Loucy (cell line): ENCODE measurements around the gene RASSF4.

Source experiments
- H2AFZ ChIP-seq: fragments of 200-600 bp; sonication (generic); 2 replicates; pipeline ENCODE4 v1.6.0; 2016; ENCODE audit warnings: antibody characterized with exemption, mild to moderate bottlenecking, low read length, moderate library complexity
- H3F3A ChIP-seq: fragments of 200-600 bp; 2 replicates; pipeline ENCODE4 v1.6.0; 2016; ENCODE audit warnings: antibody characterized with exemption, low read depth, mild to moderate bottlenecking
- H3K27me3 ChIP-seq: fragments of 200-600 bp; sonication (generic); 2 replicates; pipeline ENCODE4 v1.6.1; 2014; ENCODE audit warnings: low read length, mild to moderate bottlenecking; ENCODE audit not compliant: insufficient read depth, poor library complexity, severe bottlenecking
- H3K36me3 ChIP-seq: fragments of 200-600 bp; sonication (generic); 2 replicates; pipeline ENCODE4 v1.6.1; 2016; ENCODE audit warnings: low read length; ENCODE audit not compliant: insufficient read depth
- H3K4me1 ChIP-seq: fragments of 200-600 bp; sonication (generic); 2 replicates; pipeline ENCODE4 v1.5.1; 2014; ENCODE audit warnings: low read length, mild to moderate bottlenecking; ENCODE audit not compliant: insufficient read depth, poor library complexity, severe bottlenecking
- H3K4me2 ChIP-seq: fragments of 200-600 bp; sonication (generic); 2 replicates; pipeline ENCODE4 v1.6.0; 2014; ENCODE audit warnings: antibody characterized with exemption, low read length, low read depth, mild to moderate bottlenecking; ENCODE audit not compliant: poor library complexity, severe bottlenecking
- H3K4me3 ChIP-seq: fragments of 200-600 bp; sonication (generic); 2 replicates; pipeline ENCODE4 v1.5.1; 2014; ENCODE audit warnings: low read length, mild to moderate bottlenecking, mixed read lengths; ENCODE audit not compliant: poor library complexity, severe bottlenecking
- H3K79me2 ChIP-seq: fragments of 200-600 bp; sonication (generic); 2 replicates; pipeline ENCODE4 v1.6.1; 2014; ENCODE audit warnings: low read length; ENCODE audit not compliant: insufficient read depth
- H3K9ac ChIP-seq: fragments of 200-600 bp; sonication (generic); 2 replicates; pipeline ENCODE4 v1.6.0; 2014; ENCODE audit warnings: mild to moderate bottlenecking, low read depth, low read length, moderate library complexity; ENCODE audit not compliant: poor library complexity, severe bottlenecking
- H3K9me2 ChIP-seq: fragments of 200-600 bp; sonication (generic); replicated peaks from 2 replicates; pipeline ENCODE4 v1.6.1; 2016; ENCODE audit warnings: low read depth, low read length, mixed read lengths
- H3K9me3 ChIP-seq: fragments of 200-600 bp; sonication (generic); 2 replicates; pipeline ENCODE4 v1.6.1; 2014; ENCODE audit warnings: mild to moderate bottlenecking, antibody characterized with exemption, low read length, low read depth; ENCODE audit not compliant: insufficient read depth
- H4K20me1 ChIP-seq: fragments of 200-600 bp; sonication (generic); 2 replicates; pipeline ENCODE4 v1.6.0; 2014; ENCODE audit warnings: antibody characterized with exemption, low read length, mild to moderate bottlenecking; ENCODE audit not compliant: insufficient read depth, poor library complexity, severe bottlenecking
- EZH2phosphoT487 ChIP-seq: fragments of 200-600 bp; IDR thresholded peaks from 2 replicates; pipeline ENCODE4 v1.6.1; 2018; ENCODE audit warnings: antibody characterized with exemption, mild to moderate bottlenecking, moderate library complexity, borderline replicate concordance
- TF ChIP-seq, protein P1 (sequence below): fragments of 200-600 bp; sonication (generic); conservative IDR thresholded peaks from 2 replicates; pipeline ENCODE4 v1.5.1; 2014; ENCODE audit warnings: mild to moderate bottlenecking, antibody characterized with exemption, low read length

RASSF4 gene

DNA sequence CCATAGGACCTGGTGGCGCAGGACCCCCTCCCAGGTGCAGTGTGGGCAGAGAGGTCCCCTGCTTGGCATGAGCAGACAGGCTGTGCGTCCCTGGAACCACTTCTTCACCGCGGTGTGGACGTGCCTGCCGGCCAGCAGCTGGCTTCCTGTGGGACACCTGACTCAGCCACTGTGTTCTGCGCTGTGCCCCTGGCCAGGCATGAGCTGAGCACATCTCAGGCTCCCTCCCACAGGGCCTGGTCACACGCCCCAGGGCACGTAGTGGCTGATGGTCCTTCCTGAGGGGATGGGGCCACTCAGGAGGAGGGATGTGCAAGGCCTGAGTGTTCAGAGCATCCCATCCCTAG is 22.5 kb downstream of the RASSF4 start:
- Histone ChIP-seq H2AFZ (no peak overlapping the region), H3K9me3 (no peaks in the 10 kb centered on the region), H3K4me1 (peaks cover 34% of the 10 kb centered on the region), H3K27me3 (no peaks in the 10 kb centered on the region), H3K4me2 (no peak overlapping the region), H3K9me2 (no peaks in the 10 kb centered on the region), H3F3A (no peaks in the 10 kb centered on the region), H3K4me3 (no peak overlapping the region), H4K20me1 (no peaks in the 10 kb centered on the region), H3K36me3 (no peaks in the 10 kb centered on the region), H3K9ac (no peak overlapping the region), H3K79me2 (no peaks in the 10 kb centered on the region)
- TF ChIP-seq, protein P1, sequence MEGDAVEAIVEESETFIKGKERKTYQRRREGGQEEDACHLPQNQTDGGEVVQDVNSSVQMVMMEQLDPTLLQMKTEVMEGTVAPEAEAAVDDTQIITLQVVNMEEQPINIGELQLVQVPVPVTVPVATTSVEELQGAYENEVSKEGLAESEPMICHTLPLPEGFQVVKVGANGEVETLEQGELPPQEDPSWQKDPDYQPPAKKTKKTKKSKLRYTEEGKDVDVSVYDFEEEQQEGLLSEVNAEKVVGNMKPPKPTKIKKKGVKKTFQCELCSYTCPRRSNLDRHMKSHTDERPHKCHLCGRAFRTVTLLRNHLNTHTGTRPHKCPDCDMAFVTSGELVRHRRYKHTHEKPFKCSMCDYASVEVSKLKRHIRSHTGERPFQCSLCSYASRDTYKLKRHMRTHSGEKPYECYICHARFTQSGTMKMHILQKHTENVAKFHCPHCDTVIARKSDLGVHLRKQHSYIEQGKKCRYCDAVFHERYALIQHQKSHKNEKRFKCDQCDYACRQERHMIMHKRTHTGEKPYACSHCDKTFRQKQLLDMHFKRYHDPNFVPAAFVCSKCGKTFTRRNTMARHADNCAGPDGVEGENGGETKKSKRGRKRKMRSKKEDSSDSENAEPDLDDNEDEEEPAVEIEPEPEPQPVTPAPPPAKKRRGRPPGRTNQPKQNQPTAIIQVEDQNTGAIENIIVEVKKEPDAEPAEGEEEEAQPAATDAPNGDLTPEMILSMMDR = no peak
- TF ChIP-seq EZH2phosphoT487 = no peak

DNA sequence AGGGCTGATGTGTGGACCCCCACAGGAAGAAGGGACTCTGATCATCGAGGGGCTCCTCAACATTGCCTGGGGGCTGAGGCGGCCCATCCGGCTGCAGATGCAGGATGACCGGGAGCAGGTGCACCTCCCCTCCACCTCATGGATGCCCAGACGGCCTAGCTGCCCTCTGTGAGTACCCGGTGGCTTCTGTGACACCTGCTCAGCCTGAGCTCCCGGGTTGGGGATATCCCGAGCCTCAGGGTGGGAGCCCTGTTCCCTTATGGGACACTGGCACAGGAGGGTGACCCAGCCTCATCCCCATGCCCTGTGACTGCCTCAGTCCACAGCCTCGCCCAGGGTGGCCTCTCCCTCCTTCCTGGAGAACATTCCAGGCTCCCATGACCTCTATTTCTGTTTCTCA is 22.9 kb downstream of the RASSF4 start:
- no peak overlapping the region for H3K9ac ChIP-seq
- no peaks in the 10 kb centered on the region for H3K9me3 ChIP-seq
- no peak overlapping the region for H2AFZ ChIP-seq
- no peak overlapping the region for H3K4me2 ChIP-seq
- no peaks in the 10 kb centered on the region for H3K9me2 ChIP-seq
- H3F3A ChIP-seq = no peaks in the 10 kb centered on the region
- no peaks in the 10 kb centered on the region for H3K36me3 ChIP-seq
- H3K4me1 ChIP-seq = peaks cover 34% of the 10 kb centered on the region
- TF ChIP-seq EZH2phosphoT487 = no peak
- TF ChIP-seq, protein P1 = no peak
- H4K20me1 ChIP-seq = no peaks in the 10 kb centered on the region
- no peaks in the 10 kb centered on the region for H3K79me2 ChIP-seq
- H3K27me3 ChIP-seq = no peaks in the 10 kb centered on the region
- no peak overlapping the region for H3K4me3 ChIP-seq

DNA sequence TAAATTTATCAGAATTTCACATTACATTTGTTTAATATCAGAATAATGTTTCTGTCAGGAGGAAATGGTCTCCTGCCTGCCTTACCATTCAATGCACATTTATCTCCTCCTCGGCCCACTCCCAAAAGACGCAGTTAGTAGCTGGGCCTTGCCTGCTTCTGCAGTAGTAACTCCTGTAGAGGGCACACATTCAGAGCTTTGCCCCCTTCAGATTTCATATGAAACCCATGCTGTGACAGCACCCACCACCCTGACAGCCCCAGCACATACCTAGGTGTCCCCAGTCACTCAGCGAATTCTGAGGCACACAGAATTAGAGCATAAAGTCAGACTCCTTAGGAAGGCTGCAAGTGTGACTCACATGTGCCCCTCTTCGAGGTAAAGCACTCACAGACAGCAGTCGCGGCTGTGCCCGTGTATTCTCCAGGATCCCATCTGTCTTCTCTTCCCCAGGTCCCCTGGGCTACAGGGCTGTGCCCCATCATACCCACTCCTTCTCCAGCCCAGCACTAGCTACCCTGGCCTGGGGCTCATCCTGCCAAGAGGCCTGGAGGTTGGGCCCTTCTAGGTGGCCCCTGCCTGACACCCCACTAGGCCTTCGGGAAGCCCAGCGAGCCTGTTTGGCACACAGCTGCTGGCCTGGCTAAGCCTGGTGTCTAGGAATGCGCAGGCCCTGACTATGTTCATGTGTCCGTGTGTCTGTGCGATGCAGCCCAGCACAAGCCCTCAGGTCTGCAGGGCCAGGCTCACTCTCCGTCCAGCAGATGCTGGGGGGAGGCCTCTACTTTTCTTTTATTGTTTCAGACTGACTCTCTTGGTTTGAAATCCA is 23.7 kb downstream of the RASSF4 start:
- no peaks in the 10 kb centered on the region for H3K36me3 ChIP-seq
- no peaks in the 10 kb centered on the region for H3K9me3 ChIP-seq
- H3F3A ChIP-seq = no peaks in the 10 kb centered on the region
- peaks cover 32% of the 10 kb centered on the region for H3K4me1 ChIP-seq
- H2AFZ ChIP-seq = no peak overlapping the region
- H3K79me2 ChIP-seq = no peaks in the 10 kb centered on the region
- no peak for TF ChIP-seq EZH2phosphoT487
- TF ChIP-seq, protein P1 = no peak
- H3K4me3 ChIP-seq = no peak overlapping the region
- no peaks in the 10 kb centered on the region for H3K27me3 ChIP-seq
- no peak overlapping the region for H3K4me2 ChIP-seq
- H4K20me1 ChIP-seq = no peaks in the 10 kb centered on the region
- H3K9me2 ChIP-seq = no peaks in the 10 kb centered on the region
- H3K9ac ChIP-seq = no peak overlapping the region
